Fibroblast of lung (primary cell): Measurements from ENCODE around the gene MYOM1. TPM values are rescaled to one million over a fixed set of nuclear protein-coding genes. Genes with fewer than 3 reads are reported as not detected.

ENCODE experiments used
- DNase-seq, 2 donors: peaks; one replicate each; pipeline versions ENCODE4 v3.0.0 to v3.0.0-alpha.2; 2010; ENCODE audit warnings: low read depth in 2 of 2
- H2AFZ ChIP-seq: 2 replicates; pipeline ENCODE4 v1.5.1; 2012; ENCODE audit warnings: low read length, control low read depth, inconsistent platforms
- H3K27ac ChIP-seq: 2 replicates; pipeline ENCODE4 v1.5.1; 2011; ENCODE audit warnings: low read length, control low read depth; ENCODE audit not compliant: insufficient read depth
- H3K27me3 ChIP-seq: 2 replicates; pipeline ENCODE4 v1.5.1; 2011; ENCODE audit warnings: mild to moderate bottlenecking, low read length; ENCODE audit not compliant: control insufficient read depth, insufficient read depth
- H3K36me3 ChIP-seq: 2 replicates; pipeline ENCODE4 v1.5.1; 2011; ENCODE audit warnings: low read length; ENCODE audit not compliant: control insufficient read depth, insufficient read depth
- H3K4me1 ChIP-seq: 2 replicates; pipeline ENCODE4 v1.5.1; 2011; ENCODE audit warnings: low read length; ENCODE audit not compliant: control insufficient read depth, insufficient read depth; ENCODE audit errors: extremely low read depth
- H3K4me2 ChIP-seq: 2 replicates; pipeline ENCODE4 v1.5.1; 2011; ENCODE audit warnings: low read length, control low read depth; ENCODE audit not compliant: insufficient read depth; ENCODE audit errors: extremely low read depth
- H3K4me3 ChIP-seq, 4 experiments: fragments of 200-600 bp in 1 of 4; sonication (generic) in 1 of 4; replicated peaks in 1 of 4; 2 replicates each; pipeline ENCODE4 v1.5.1; 2011 to 2016; ENCODE audit warnings: low read length in 4 of 4, low read depth in 3 of 4, mild to moderate bottlenecking in 3 of 4, control low read depth in 2 of 4, inconsistent platforms in 1 of 4, mixed read lengths in 1 of 4; ENCODE audit not compliant: insufficient read depth in 1 of 4; ENCODE audit errors: control extremely low read depth in 1 of 4
- H3K79me2 ChIP-seq: 2 replicates; pipeline ENCODE4 v1.5.1; 2012; ENCODE audit warnings: mild to moderate bottlenecking, low read length, inconsistent platforms; ENCODE audit not compliant: control insufficient read depth, insufficient read depth
- H3K9ac ChIP-seq: 2 replicates; pipeline ENCODE4 v1.5.1; 2011; ENCODE audit warnings: mild to moderate bottlenecking, low read length, control low read depth; ENCODE audit not compliant: insufficient read depth
- H3K9me3 ChIP-seq: 2 replicates; pipeline ENCODE4 v1.5.1; 2012; ENCODE audit warnings: low read depth, low read length; ENCODE audit not compliant: control insufficient read depth, insufficient read depth
- H4K20me1 ChIP-seq: 2 replicates; pipeline ENCODE4 v1.5.1; 2011; ENCODE audit warnings: low read length; ENCODE audit not compliant: control insufficient read depth, insufficient read depth; ENCODE audit errors: extremely low read depth
- EZH2 ChIP-seq: IDR thresholded peaks from 2 replicates; pipeline ENCODE4 v1.5.1; 2012; ENCODE audit warnings: low read length, control low read depth, mild to moderate bottlenecking; ENCODE audit errors: missing control alignments
- polyA plus RNA-seq, 2 donors: library from polyadenylated mRNA; depleted of rRNA in 1 of 2; stranded (reverse) in 1 of 2; unstranded in 1 of 2; fragments of >200 nt; gene quantifications; 2 replicates each; pipeline ENCODE4 v1.2.1, GENCODE V29; 2011 to 2012; ENCODE audit warnings: missing spikeins in 1 of 2
- total RNA-seq: library from RNA; depleted of rRNA; stranded (reverse); fragments of >200 nt; gene quantifications from 2 replicates; pipeline ENCODE4 v1.2.1, GENCODE V29; 2014
- TF ChIP-seq, protein P1 (sequence below), 2 donors: IDR thresholded peaks in 1 of 2; conservative IDR thresholded peaks in 1 of 2; 1 replicate in 1 of 2; 2 replicates in 1 of 2; pipeline ENCODE4 v1.5.1; 2011 to 2012; ENCODE audit warnings: low read length in 2 of 2, control low read depth in 1 of 2, inconsistent platforms in 1 of 2, low read depth in 1 of 2, mild to moderate bottlenecking in 1 of 2

Gene MYOM1
- total and polyA plus RNA-seq, 2 donors (not counting 1 experiment from before 2014, with no cell fraction given): 0.07 to 0.83 TPM

DNA sequence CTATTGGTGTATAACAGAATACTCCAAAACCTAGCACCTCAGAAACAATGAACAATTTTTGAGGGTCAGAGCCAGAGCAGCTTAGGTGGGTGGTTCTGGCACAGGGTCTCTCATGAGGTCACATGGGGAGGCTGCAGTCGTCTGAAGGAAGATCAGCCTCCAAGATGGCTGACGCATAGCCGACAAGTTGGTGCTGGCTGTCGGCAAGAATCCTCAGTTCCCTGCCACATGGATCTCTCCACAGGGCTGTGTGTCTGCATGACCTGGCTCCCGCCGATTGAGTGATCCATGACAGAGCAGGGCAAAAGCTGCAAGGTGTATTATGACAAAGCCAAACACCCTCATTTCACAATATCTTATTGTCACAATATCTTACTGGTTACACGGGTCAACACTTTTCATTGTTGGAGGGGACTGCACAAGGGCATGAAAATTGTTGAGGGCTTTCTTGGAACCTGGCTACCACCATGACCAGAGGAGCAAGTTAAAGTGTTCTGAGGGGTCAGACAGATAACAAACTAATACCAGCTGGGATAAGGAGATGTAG lies 46.4 kb upstream of the MYOM1 start:
- H3K4me1 ChIP-seq: peaks cover 21% of the 10 kb centered on the region
- H3K4me3 ChIP-seq: no peak overlapping the region
- DNase-seq: no peak
- TF ChIP-seq EZH2: no peak
- TF ChIP-seq, protein P1, sequence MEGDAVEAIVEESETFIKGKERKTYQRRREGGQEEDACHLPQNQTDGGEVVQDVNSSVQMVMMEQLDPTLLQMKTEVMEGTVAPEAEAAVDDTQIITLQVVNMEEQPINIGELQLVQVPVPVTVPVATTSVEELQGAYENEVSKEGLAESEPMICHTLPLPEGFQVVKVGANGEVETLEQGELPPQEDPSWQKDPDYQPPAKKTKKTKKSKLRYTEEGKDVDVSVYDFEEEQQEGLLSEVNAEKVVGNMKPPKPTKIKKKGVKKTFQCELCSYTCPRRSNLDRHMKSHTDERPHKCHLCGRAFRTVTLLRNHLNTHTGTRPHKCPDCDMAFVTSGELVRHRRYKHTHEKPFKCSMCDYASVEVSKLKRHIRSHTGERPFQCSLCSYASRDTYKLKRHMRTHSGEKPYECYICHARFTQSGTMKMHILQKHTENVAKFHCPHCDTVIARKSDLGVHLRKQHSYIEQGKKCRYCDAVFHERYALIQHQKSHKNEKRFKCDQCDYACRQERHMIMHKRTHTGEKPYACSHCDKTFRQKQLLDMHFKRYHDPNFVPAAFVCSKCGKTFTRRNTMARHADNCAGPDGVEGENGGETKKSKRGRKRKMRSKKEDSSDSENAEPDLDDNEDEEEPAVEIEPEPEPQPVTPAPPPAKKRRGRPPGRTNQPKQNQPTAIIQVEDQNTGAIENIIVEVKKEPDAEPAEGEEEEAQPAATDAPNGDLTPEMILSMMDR (conservative IDR thresholded peaks at IDR 0.05 in 1 of 2, IDR thresholded peaks at IDR 0.05 in 1 of 2; ENCODE audit: low read depth in 1 of 2, low read length in 2 of 2): no peak
- H3K27me3 ChIP-seq: no peaks in the 10 kb centered on the region
- no peak overlapping the region for H3K27ac ChIP-seq
- no peak overlapping the region for H3K9ac ChIP-seq
- no peaks in the 10 kb centered on the region for H3K9me3 ChIP-seq
- no peak overlapping the region for H3K4me2 ChIP-seq
- peaks cover 12% of the 10 kb centered on the region for H4K20me1 ChIP-seq
- H3K79me2 ChIP-seq: peaks cover 92% of the 10 kb centered on the region
- no peaks in the 10 kb centered on the region for H3K36me3 ChIP-seq
- no peak overlapping the region for H2AFZ ChIP-seq

DNA sequence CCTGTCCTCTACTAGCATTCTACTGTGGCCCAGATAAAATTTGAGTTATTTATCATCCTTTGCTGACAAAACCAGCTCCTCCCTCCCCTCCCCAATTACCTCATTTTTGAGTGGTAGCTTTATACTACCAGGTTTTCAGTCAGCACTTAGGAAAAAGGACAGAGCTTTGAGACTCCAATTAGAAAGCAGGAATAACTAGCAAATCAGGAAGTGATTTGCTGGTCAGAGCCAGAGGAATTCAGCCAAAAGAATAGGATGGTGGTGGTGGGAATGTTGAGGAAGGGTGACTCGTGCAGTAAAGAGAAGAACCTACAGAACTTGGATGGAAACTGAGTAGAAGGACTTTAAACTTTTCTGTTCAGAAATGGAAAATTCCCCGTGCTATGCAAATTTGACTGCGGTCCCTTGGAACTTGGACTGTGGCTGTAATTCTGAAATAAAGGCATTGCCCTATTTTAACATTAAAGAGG lies 45.8 kb upstream of the MYOM1 start:
- Histone ChIP-seq H3K79me2 (peaks cover 87% of the 10 kb centered on the region), H2AFZ (no peak overlapping the region), H4K20me1 (peaks cover 12% of the 10 kb centered on the region), H3K36me3 (no peaks in the 10 kb centered on the region), H3K9me3 (no peaks in the 10 kb centered on the region), H3K9ac (no peak overlapping the region), H3K27me3 (no peaks in the 10 kb centered on the region), H3K4me2 (peak overlapping the region; percentile 55), H3K27ac (no peak overlapping the region), H3K4me1 (peaks cover 26% of the 10 kb centered on the region), H3K4me3 (no peak overlapping the region)
- no peak for TF ChIP-seq EZH2
- TF ChIP-seq, protein P1 (conservative IDR thresholded peaks at IDR 0.05 in 1 of 2, IDR thresholded peaks at IDR 0.05 in 1 of 2; ENCODE audit: low read depth in 1 of 2, low read length in 2 of 2): no peak
- peak in 1 of 2 donors; percentile 67 for DNase-seq

DNA sequence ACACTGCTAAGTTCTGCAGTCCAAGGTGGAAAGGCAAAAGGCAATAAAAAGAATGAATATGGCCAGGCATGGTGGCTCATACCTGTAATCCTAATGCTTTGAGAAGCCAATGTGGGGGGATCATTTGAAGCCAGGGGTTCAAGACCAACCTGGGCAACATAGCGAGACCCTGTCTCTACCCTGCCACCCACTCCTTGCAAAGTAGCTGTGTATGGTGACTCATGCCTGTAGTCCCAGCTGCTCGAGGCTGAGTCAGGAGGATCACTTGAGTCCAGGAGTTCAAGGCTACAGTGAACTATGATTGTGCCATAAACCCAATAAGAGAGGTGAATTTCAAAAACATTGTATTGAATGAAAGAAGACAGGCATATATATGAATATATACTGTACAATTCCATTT lies 44.6 kb upstream of the MYOM1 start:
- Histone ChIP-seq H3K4me2 (peak overlapping the region; percentile 61), H3K9ac (no peak overlapping the region), H3K27ac (no peak overlapping the region), H3K79me2 (peaks cover 76% of the 10 kb centered on the region), H4K20me1 (peaks cover 12% of the 10 kb centered on the region), H3K9me3 (no peaks in the 10 kb centered on the region), H3K36me3 (peaks cover 2% of the 10 kb centered on the region), H2AFZ (no peak overlapping the region), H3K4me1 (peaks cover 24% of the 10 kb centered on the region), H3K27me3 (no peaks in the 10 kb centered on the region), H3K4me3 (peak overlapping the region in 2 of 4 experiments; percentile 84 to 85)
- TF ChIP-seq EZH2: no peak
- TF ChIP-seq, protein P1 (conservative IDR thresholded peaks at IDR 0.05 in 1 of 2, IDR thresholded peaks at IDR 0.05 in 1 of 2; ENCODE audit: low read depth in 1 of 2, low read length in 2 of 2): no peak
- no peak for DNase-seq
